ENCODE data around the gene PUS7. TPM values are rescaled to one million over a fixed set of nuclear protein-coding genes. Genes with fewer than 3 reads are reported as not detected.

Gene PUS7
- total and polyA plus RNA-seq, 4 donors: 3.4 to 17.2 (median 5.0) TPM

GRCh38 chr7:105496521-105496920, 25.6 kb downstream of the PUS7 start (continued):
- TF ChIP-seq, protein P1, sequence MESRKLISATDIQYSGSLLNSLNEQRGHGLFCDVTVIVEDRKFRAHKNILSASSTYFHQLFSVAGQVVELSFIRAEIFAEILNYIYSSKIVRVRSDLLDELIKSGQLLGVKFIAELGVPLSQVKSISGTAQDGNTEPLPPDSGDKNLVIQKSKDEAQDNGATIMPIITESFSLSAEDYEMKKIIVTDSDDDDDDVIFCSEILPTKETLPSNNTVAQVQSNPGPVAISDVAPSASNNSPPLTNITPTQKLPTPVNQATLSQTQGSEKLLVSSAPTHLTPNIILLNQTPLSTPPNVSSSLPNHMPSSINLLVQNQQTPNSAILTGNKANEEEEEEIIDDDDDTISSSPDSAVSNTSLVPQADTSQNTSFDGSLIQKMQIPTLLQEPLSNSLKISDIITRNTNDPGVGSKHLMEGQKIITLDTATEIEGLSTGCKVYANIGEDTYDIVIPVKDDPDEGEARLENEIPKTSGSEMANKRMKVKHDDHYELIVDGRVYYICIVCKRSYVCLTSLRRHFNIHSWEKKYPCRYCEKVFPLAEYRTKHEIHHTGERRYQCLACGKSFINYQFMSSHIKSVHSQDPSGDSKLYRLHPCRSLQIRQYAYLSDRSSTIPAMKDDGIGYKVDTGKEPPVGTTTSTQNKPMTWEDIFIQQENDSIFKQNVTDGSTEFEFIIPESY (IDR thresholded peaks at IDR 0.05): no peak
- TF ChIP-seq HNF4G (IDR thresholded peaks at IDR 0.05): no peak
- TF ChIP-seq RAD21 (IDR thresholded peaks at IDR 0.05): no peak
- TF ChIP-seq FOXA2 (IDR thresholded peaks at IDR 0.05): no peak
- no peak for TF ChIP-seq SP1 (IDR thresholded peaks at IDR 0.05)
- TF ChIP-seq GABPA (IDR thresholded peaks at IDR 0.05 in 1 of 2, conservative IDR thresholded peaks at IDR 0.05 in 1 of 2): no peak
- no peak for TF ChIP-seq HNF4A (conservative IDR thresholded peaks at IDR 0.05)

DNA sequence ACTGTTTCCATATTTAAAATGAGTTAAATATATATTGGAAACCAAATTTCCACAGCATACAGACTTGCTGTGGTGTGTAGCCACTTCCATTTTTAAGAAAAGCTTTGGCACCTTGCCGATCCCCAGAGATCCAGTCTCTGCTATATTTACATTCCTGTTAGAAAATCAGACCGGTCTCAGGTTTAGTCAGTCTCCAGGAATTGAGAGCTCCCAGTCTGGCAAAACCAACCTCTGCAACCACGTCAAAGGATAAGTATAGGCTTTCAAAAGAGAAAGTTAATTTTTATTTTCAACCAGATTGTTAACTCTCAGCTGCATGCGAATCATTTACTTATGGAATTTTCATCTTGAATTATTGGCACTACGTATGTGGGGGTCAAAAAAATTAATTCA, 28.2 kb downstream of the PUS7 start:
- peaks cover 0 to 2% (median 0%) of the 10 kb centered on the region in 4 donors for H3K36me3 ChIP-seq (ENCODE audit: control insufficient read depth in 4 of 4, insufficient read depth in 3 of 4, low read depth in 1 of 4, low read length in 3 of 4)
- 91% methylated on average over 5 of the region's 5 CpGs for WGBS
- no peak overlapping the region for H3K4me3 ChIP-seq (ENCODE audit: low read depth in 1 of 3, low read length in 3 of 3)
- no peak for DNase-seq (ENCODE audit: low spot score)
- H3K9me3 ChIP-seq (ENCODE audit: control insufficient read depth in 4 of 4, low read length in 3 of 4): no peaks in the 10 kb centered on the region
- H3K9ac ChIP-seq (ENCODE audit: low read depth in 1 of 2, low read length in 2 of 2): no peak overlapping the region
- H3K4me1 ChIP-seq (ENCODE audit: control insufficient read depth in 4 of 4, insufficient read depth in 4 of 4, low read length in 3 of 4): no peaks in the 10 kb centered on the region
- TF ChIP-seq, protein P2, sequence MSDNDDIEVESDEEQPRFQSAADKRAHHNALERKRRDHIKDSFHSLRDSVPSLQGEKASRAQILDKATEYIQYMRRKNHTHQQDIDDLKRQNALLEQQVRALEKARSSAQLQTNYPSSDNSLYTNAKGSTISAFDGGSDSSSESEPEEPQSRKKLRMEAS (IDR thresholded peaks at IDR 0.05): no peak
- TF ChIP-seq NR2F2 (IDR thresholded peaks at IDR 0.05) (no peak), YY1 (IDR thresholded peaks at IDR 0.05) (no peak), EGR1 (IDR thresholded peaks at IDR 0.05; ENCODE audit: low read depth in 2 of 2) (no peak), RAD21 (IDR thresholded peaks at IDR 0.05) (no peak), TAF1 (conservative IDR thresholded peaks at IDR 0.05) (no peak), CTCF (IDR thresholded peaks at IDR 0.05; ENCODE audit: low read depth, low read length, missing input control) (no peak), FOXA1 (IDR thresholded peaks at IDR 0.05) (no peak), ATF3 (IDR thresholded peaks at IDR 0.05) (no peak), JUND (IDR thresholded peaks at IDR 0.05) (no peak), RXRA (IDR thresholded peaks at IDR 0.05) (no peak), SP1 (IDR thresholded peaks at IDR 0.05) (no peak), HNF4G (IDR thresholded peaks at IDR 0.05) (no peak)
- TF ChIP-seq, protein P3, sequence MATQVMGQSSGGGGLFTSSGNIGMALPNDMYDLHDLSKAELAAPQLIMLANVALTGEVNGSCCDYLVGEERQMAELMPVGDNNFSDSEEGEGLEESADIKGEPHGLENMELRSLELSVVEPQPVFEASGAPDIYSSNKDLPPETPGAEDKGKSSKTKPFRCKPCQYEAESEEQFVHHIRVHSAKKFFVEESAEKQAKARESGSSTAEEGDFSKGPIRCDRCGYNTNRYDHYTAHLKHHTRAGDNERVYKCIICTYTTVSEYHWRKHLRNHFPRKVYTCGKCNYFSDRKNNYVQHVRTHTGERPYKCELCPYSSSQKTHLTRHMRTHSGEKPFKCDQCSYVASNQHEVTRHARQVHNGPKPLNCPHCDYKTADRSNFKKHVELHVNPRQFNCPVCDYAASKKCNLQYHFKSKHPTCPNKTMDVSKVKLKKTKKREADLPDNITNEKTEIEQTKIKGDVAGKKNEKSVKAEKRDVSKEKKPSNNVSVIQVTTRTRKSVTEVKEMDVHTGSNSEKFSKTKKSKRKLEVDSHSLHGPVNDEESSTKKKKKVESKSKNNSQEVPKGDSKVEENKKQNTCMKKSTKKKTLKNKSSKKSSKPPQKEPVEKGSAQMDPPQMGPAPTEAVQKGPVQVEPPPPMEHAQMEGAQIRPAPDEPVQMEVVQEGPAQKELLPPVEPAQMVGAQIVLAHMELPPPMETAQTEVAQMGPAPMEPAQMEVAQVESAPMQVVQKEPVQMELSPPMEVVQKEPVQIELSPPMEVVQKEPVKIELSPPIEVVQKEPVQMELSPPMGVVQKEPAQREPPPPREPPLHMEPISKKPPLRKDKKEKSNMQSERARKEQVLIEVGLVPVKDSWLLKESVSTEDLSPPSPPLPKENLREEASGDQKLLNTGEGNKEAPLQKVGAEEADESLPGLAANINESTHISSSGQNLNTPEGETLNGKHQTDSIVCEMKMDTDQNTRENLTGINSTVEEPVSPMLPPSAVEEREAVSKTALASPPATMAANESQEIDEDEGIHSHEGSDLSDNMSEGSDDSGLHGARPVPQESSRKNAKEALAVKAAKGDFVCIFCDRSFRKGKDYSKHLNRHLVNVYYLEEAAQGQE (IDR thresholded peaks at IDR 0.05): no peak
- TF ChIP-seq, protein P1 (IDR thresholded peaks at IDR 0.05): no peak
- H3K27ac ChIP-seq (ENCODE audit: low read depth in 1 of 2, low read length in 2 of 2): no peak overlapping the region
- no peaks in the 10 kb centered on the region for H3K27me3 ChIP-seq (ENCODE audit: control insufficient read depth in 4 of 4, insufficient read depth in 4 of 4, low read length in 3 of 4)

All from liver (tissue), 9 donors.